ENCODE measurements around the gene ZMYND8.

The ZMYND8 gene

GRCh38 chr20:47358039-47358671, 1.7 kb upstream of the ZMYND8 start:
- peak overlapping the region; percentile 95 for H3K9ac ChIP-seq (ENCODE audit: low read length)
- H3K4me3 ChIP-seq (ENCODE audit: low read depth, low read length): peak overlapping the region; percentile 37; the same call in 1 of the 2 replicates
- H3K4me1 ChIP-seq (ENCODE audit: control insufficient read depth, insufficient read depth, low read length): peaks cover 90% of the 10 kb centered on the region
- no peaks in the 10 kb centered on the region for H3K9me3 ChIP-seq (ENCODE audit: control insufficient read depth, insufficient read depth, low read depth, low read length)
- H3K27me3 ChIP-seq (ENCODE audit: control insufficient read depth, insufficient read depth, low read length): no peaks in the 10 kb centered on the region
- H3K36me3 ChIP-seq (ENCODE audit: control insufficient read depth, insufficient read depth, low read length): peaks cover 9% of the 10 kb centered on the region; the same call in 1 of the 2 replicates
- peak overlapping the region; percentile 100 for H3K27ac ChIP-seq (ENCODE audit: low read depth, low read length)

- H3K4me3 ChIP-seq (ENCODE audit: low read depth, low read length): peak overlapping the region; percentile 37; the same call in 1 of the 2 replicates
- peaks cover 92% of the 10 kb centered on the region for H3K4me1 ChIP-seq (ENCODE audit: control insufficient read depth, insufficient read depth, low read length)
Observed at GRCh38 chr20:47357296-47358038, 968 bp upstream of the ZMYND8 start.

GRCh38 chr20:47356220-47356525, 326 bp downstream of the ZMYND8 start:
- Histone ChIP-seq H3K9ac (ENCODE audit: low read length) (peak overlapping the region; percentile 89), H3K36me3 (ENCODE audit: control insufficient read depth, insufficient read depth, low read length) (peaks cover 14% of the 10 kb centered on the region), H3K9me3 (ENCODE audit: control insufficient read depth, insufficient read depth, low read depth, low read length) (no peaks in the 10 kb centered on the region), H3K4me1 (ENCODE audit: control insufficient read depth, insufficient read depth, low read length) (peaks cover 97% of the 10 kb centered on the region), H3K27ac (ENCODE audit: low read depth, low read length) (peak overlapping the region; percentile 100), H3K4me3 (ENCODE audit: low read depth, low read length) (peak overlapping the region; percentile 54; the same call in 1 of the 2 replicates), H3K27me3 (ENCODE audit: control insufficient read depth, insufficient read depth, low read length) (no peaks in the 10 kb centered on the region)

More at GRCh38 chr20:47357296-47358038, 968 bp upstream of the ZMYND8 start:
- Histone ChIP-seq H3K9me3 (ENCODE audit: control insufficient read depth, insufficient read depth, low read depth, low read length) (no peaks in the 10 kb centered on the region), H3K27me3 (ENCODE audit: control insufficient read depth, insufficient read depth, low read length) (no peaks in the 10 kb centered on the region), H3K27ac (ENCODE audit: low read depth, low read length) (peak overlapping the region; percentile 100), H3K9ac (ENCODE audit: low read length) (peak overlapping the region; percentile 95), H3K36me3 (ENCODE audit: control insufficient read depth, insufficient read depth, low read length) (peaks cover 14% of the 10 kb centered on the region)

- H3K27ac ChIP-seq (ENCODE audit: low read depth, low read length): peak overlapping the region; percentile 95
- H3K4me1 ChIP-seq (ENCODE audit: control insufficient read depth, insufficient read depth, low read length): peaks cover 97% of the 10 kb centered on the region
- H3K4me3 ChIP-seq (ENCODE audit: low read depth, low read length): peak overlapping the region; percentile 54
- no peaks in the 10 kb centered on the region for H3K27me3 ChIP-seq (ENCODE audit: control insufficient read depth, insufficient read depth, low read length)
- H3K9me3 ChIP-seq (ENCODE audit: control insufficient read depth, insufficient read depth, low read depth, low read length): no peaks in the 10 kb centered on the region
- peaks cover 14% of the 10 kb centered on the region for H3K36me3 ChIP-seq (ENCODE audit: control insufficient read depth, insufficient read depth, low read length)
- H3K9ac ChIP-seq (ENCODE audit: low read length): peak overlapping the region; percentile 89
Observed at GRCh38 chr20:47355489-47356219, 845 bp downstream of the ZMYND8 start.

GRCh38 chr20:47354714-47355488, 1.6 kb downstream of the ZMYND8 start:
- H3K36me3 ChIP-seq (ENCODE audit: control insufficient read depth, insufficient read depth, low read length): peaks cover 14% of the 10 kb centered on the region
- peak overlapping the region; percentile 89 for H3K9ac ChIP-seq (ENCODE audit: low read length)
- peak overlapping the region; percentile 54; the same call in 1 of the 2 replicates for H3K4me3 ChIP-seq (ENCODE audit: low read depth, low read length)
- H3K27ac ChIP-seq (ENCODE audit: low read depth, low read length): peak overlapping the region; percentile 95
- no peaks in the 10 kb centered on the region for H3K9me3 ChIP-seq (ENCODE audit: control insufficient read depth, insufficient read depth, low read depth, low read length)
- peaks cover 97% of the 10 kb centered on the region for H3K4me1 ChIP-seq (ENCODE audit: control insufficient read depth, insufficient read depth, low read length)
- no peaks in the 10 kb centered on the region for H3K27me3 ChIP-seq (ENCODE audit: control insufficient read depth, insufficient read depth, low read length)

GRCh38 chr20:47354464-47354713, 2.1 kb downstream of the ZMYND8 start:
- peak overlapping the region; percentile 89 for H3K9ac ChIP-seq (ENCODE audit: low read length)
- peaks cover 13% of the 10 kb centered on the region for H3K36me3 ChIP-seq (ENCODE audit: control insufficient read depth, insufficient read depth, low read length)
- H3K9me3 ChIP-seq (ENCODE audit: control insufficient read depth, insufficient read depth, low read depth, low read length): no peaks in the 10 kb centered on the region
- no peaks in the 10 kb centered on the region for H3K27me3 ChIP-seq (ENCODE audit: control insufficient read depth, insufficient read depth, low read length)
- H3K27ac ChIP-seq (ENCODE audit: low read depth, low read length): peak overlapping the region; percentile 95
- peaks cover 97% of the 10 kb centered on the region for H3K4me1 ChIP-seq (ENCODE audit: control insufficient read depth, insufficient read depth, low read length)
- H3K4me3 ChIP-seq (ENCODE audit: low read depth, low read length): peak overlapping the region; percentile 54; the same call in 1 of the 2 replicates

GRCh38 chr20:47353692-47354463, 2.6 kb downstream of the ZMYND8 start:
- peak overlapping the region; percentile 89 for H3K9ac ChIP-seq (ENCODE audit: low read length)
- H3K4me3 ChIP-seq (ENCODE audit: low read depth, low read length): peak overlapping the region; percentile 54; the same call in 1 of the 2 replicates
- peaks cover 97% of the 10 kb centered on the region for H3K4me1 ChIP-seq (ENCODE audit: control insufficient read depth, insufficient read depth, low read length)
- H3K9me3 ChIP-seq (ENCODE audit: control insufficient read depth, insufficient read depth, low read depth, low read length): no peaks in the 10 kb centered on the region
- no peaks in the 10 kb centered on the region for H3K27me3 ChIP-seq (ENCODE audit: control insufficient read depth, insufficient read depth, low read length)
- peaks cover 18% of the 10 kb centered on the region; the same call in 1 of the 2 replicates for H3K36me3 ChIP-seq (ENCODE audit: control insufficient read depth, insufficient read depth, low read length)
- peak overlapping the region; percentile 95 for H3K27ac ChIP-seq (ENCODE audit: low read depth, low read length)

- H3K27me3 ChIP-seq (ENCODE audit: control insufficient read depth, insufficient read depth, low read length): no peaks in the 10 kb centered on the region
- peaks cover 22% of the 10 kb centered on the region; the same call in 1 of the 2 replicates for H3K36me3 ChIP-seq (ENCODE audit: control insufficient read depth, insufficient read depth, low read length)
- H3K27ac ChIP-seq (ENCODE audit: low read depth, low read length): peak overlapping the region; percentile 95
- peaks cover 97% of the 10 kb centered on the region for H3K4me1 ChIP-seq (ENCODE audit: control insufficient read depth, insufficient read depth, low read length)
- no peaks in the 10 kb centered on the region for H3K9me3 ChIP-seq (ENCODE audit: control insufficient read depth, insufficient read depth, low read depth, low read length)
- peak overlapping the region; percentile 54; the same call in 1 of the 2 replicates for H3K4me3 ChIP-seq (ENCODE audit: low read depth, low read length)
- peak overlapping the region; percentile 89 for H3K9ac ChIP-seq (ENCODE audit: low read length)
Observed at GRCh38 chr20:47353239-47353691, 3.2 kb downstream of the ZMYND8 start.

GRCh38 chr20:47352332-47353238, 3.9 kb downstream of the ZMYND8 start:
- Histone ChIP-seq H3K27ac (ENCODE audit: low read depth, low read length) (peak overlapping the region; percentile 95), H3K9me3 (ENCODE audit: control insufficient read depth, insufficient read depth, low read depth, low read length) (no peaks in the 10 kb centered on the region), H3K4me1 (ENCODE audit: control insufficient read depth, insufficient read depth, low read length) (peaks cover 97% of the 10 kb centered on the region), H3K4me3 (ENCODE audit: low read depth, low read length) (peak overlapping the region; percentile 54; the same call in 1 of the 2 replicates), H3K9ac (ENCODE audit: low read length) (peak overlapping the region; percentile 78), H3K36me3 (ENCODE audit: control insufficient read depth, insufficient read depth, low read length) (peaks cover 24% of the 10 kb centered on the region; the same call in 1 of the 2 replicates), H3K27me3 (ENCODE audit: control insufficient read depth, insufficient read depth, low read length) (no peaks in the 10 kb centered on the region)

Measured in HUES6 (cell line).